OCI-LY7 (cell line): Measurements from ENCODE around the gene SHISA4. TPM values are rescaled to one million over a fixed set of nuclear protein-coding genes. Genes with fewer than 3 reads are reported as not detected.

Experiments
- BruUV-seq: library from RNA; stranded (reverse); fragments of 400-500 nt; replicated peaks from 2 replicates; lab custom pipeline; 2021; lab: Mats Ljungman, UMichigan
- CTCF ChIA-PET: fragments of 300-600 bp; sonication (Branson Sonifier 250); formaldehyde crosslinking; loops from one replicate; lab custom pipeline; 2022; ENCODE audit warnings: antibody characterized with exemption; ENCODE audit not compliant: unreplicated experiment; lab: Charles Lee
- POLR2A ChIA-PET: fragments of 300-600 bp; sonication (Branson Sonifier 250); formaldehyde crosslinking; loops from one replicate; lab custom pipeline; 2022; ENCODE audit warnings: antibody characterized with exemption; lab: Charles Lee
- DNase-seq: peaks from one replicate; pipeline ENCODE4 v3.0.0-alpha.2; 2015; ENCODE audit warnings: low spot score
- H2AFZ ChIP-seq: fragments of 200-600 bp; sonication (generic), shearing (Covaris generic); 2 replicates; pipeline ENCODE4 v1.6.1; 2014; ENCODE audit warnings: mild to moderate bottlenecking, antibody characterized with exemption, low read length, moderate library complexity
- H3K27ac ChIP-seq: fragments of 200-600 bp; sonication (generic); 2 replicates; pipeline ENCODE4 v1.5.1; 2014; ENCODE audit warnings: mixed run types, low read depth, mild to moderate bottlenecking, moderate library complexity, low read length, inconsistent platforms; ENCODE audit not compliant: poor library complexity, severe bottlenecking
- H3K36me3 ChIP-seq: fragments of 200-600 bp; sonication (generic); 2 replicates; pipeline ENCODE4 v1.6.1; 2014; ENCODE audit warnings: mild to moderate bottlenecking, antibody characterized with exemption, low read length, moderate library complexity, mixed read lengths; ENCODE audit not compliant: insufficient read depth
- H3K4me1 ChIP-seq: fragments of 200-600 bp; sonication (generic); 2 replicates; pipeline ENCODE4 v1.5.1; 2014; ENCODE audit warnings: mild to moderate bottlenecking, low read length; ENCODE audit not compliant: insufficient read depth, poor library complexity, severe bottlenecking
- H3K4me2 ChIP-seq: fragments of 200-600 bp; sonication (generic); 2 replicates; pipeline ENCODE4 v1.6.1; 2014; ENCODE audit warnings: mild to moderate bottlenecking, low read length
- H3K4me3 ChIP-seq: fragments of 200-600 bp; sonication (generic); 2 replicates; pipeline ENCODE4 v1.5.1; 2014; ENCODE audit warnings: mild to moderate bottlenecking, low read depth, low read length; ENCODE audit not compliant: poor library complexity, severe bottlenecking
- H3K79me2 ChIP-seq: fragments of 200-600 bp; sonication (generic); 2 replicates; pipeline ENCODE4 v1.6.1; 2016; ENCODE audit warnings: low read depth, mild to moderate bottlenecking, low read length, moderate library complexity, mixed read lengths; ENCODE audit not compliant: insufficient read depth
- H3K9me2 ChIP-seq: fragments of 200-600 bp; sonication (generic); 2 replicates; pipeline ENCODE4 v1.6.1; 2016; ENCODE audit warnings: mild to moderate bottlenecking, low read length, mixed read lengths; ENCODE audit not compliant: insufficient read depth
- H3K9me3 ChIP-seq: fragments of 200-600 bp; sonication (generic); 2 replicates; pipeline ENCODE4 v1.6.1; 2014; ENCODE audit warnings: mild to moderate bottlenecking, mixed run types, low read length, mixed read lengths
- H4K20me1 ChIP-seq: fragments of 200-600 bp; sonication (generic); 2 replicates; pipeline ENCODE4 v1.6.1; 2014; ENCODE audit warnings: mild to moderate bottlenecking, antibody characterized with exemption, low read length, moderate library complexity, mixed read lengths; ENCODE audit not compliant: insufficient read depth
- CTCF ChIP-seq: fragments of 200-600 bp; sonication (generic); conservative IDR thresholded peaks from 2 replicates; pipeline ENCODE4 v1.5.1; 2014; ENCODE audit warnings: mild to moderate bottlenecking, antibody characterized with exemption, low read length, moderate library complexity, mixed read lengths
- EZH2phosphoT487 ChIP-seq: fragments of 200-600 bp; sonication (generic); IDR thresholded peaks from 2 replicates; pipeline ENCODE4 v1.6.1; 2018; ENCODE audit warnings: low read depth, borderline replicate concordance, mild to moderate bottlenecking, mixed run types, antibody characterized with exemption, low read length, moderate library complexity, mixed read lengths
- intact Hi-C: fragments of 100-400 bp; cut with micrococcal nuclease; formaldehyde crosslinking; loops from one replicate; pipeline ENCODE4 v1.10.0; 2022; ENCODE audit not compliant: unreplicated experiment
- total RNA-seq, 2 experiments: library from RNA; depleted of rRNA in 1 of 2; stranded (reverse); fragments of >200 nt in 1 of 2; shearing (Covaris generic) in 1 of 2; gene quantifications; 2 replicates each; pipeline ENCODE4 v1.2.3, GENCODE V29; 2014 to 2022

Gene SHISA4
- total RNA-seq, 2 experiments from 2014 or later, result not detected

- Histone ChIP-seq H3K4me1 (no peaks in the 10 kb centered on the region), H4K20me1 (no peaks in the 10 kb centered on the region), H3K9me2 (no peaks in the 10 kb centered on the region), H3K4me3 (no peak overlapping the region), H3K27ac (no peak overlapping the region), H3K9me3 (no peaks in the 10 kb centered on the region), H3K79me2 (no peaks in the 10 kb centered on the region), H3K36me3 (peaks cover 8% of the 10 kb centered on the region), H2AFZ (no peak overlapping the region), H3K4me2 (no peak overlapping the region)
- DNase-seq, result no peak
- ChIA-PET CTCF (no interaction called here), POLR2A (interaction anchor here (1.2 kb wide), 1 partner anchor 12 kb away, joined by 3 read pairs; no protein-coding TSS in a partner anchor)
- TF ChIP-seq CTCF (no peak), EZH2phosphoT487 (no peak)
- intact Hi-C loops, result no loop called here
- no TSS peak for BruUV-seq
Observed at GRCh38 chr1:201883786-201884185, 4.9 kb upstream of the SHISA4 start.

GRCh38 chr1:201884425-201884824 lies 4.3 kb upstream of the SHISA4 start:
- no peaks in the 10 kb centered on the region for H3K9me2 ChIP-seq
- no peaks in the 10 kb centered on the region for H4K20me1 ChIP-seq
- no peak overlapping the region for H3K27ac ChIP-seq
- BruUV-seq, result no TSS peak
- intact Hi-C loops, result no loop called here
- H3K9me3 ChIP-seq, result no peaks in the 10 kb centered on the region
- H3K4me2 ChIP-seq, result no peak overlapping the region
- H3K36me3 ChIP-seq, result peaks cover 2% of the 10 kb centered on the region; the same call in 1 of the 2 replicates
- TF ChIP-seq EZH2phosphoT487 (no peak), CTCF (no peak)
- POLR2A ChIA-PET, result no interaction called here
- CTCF ChIA-PET, result no interaction called here
- H3K4me1 ChIP-seq, result no peaks in the 10 kb centered on the region
- H2AFZ ChIP-seq, result no peak overlapping the region
- H3K79me2 ChIP-seq, result no peaks in the 10 kb centered on the region
- no peak for DNase-seq
- no peak overlapping the region for H3K4me3 ChIP-seq

GRCh38 chr1:201885531-201886075 lies 3.1 kb upstream of the SHISA4 start:
- no peaks in the 10 kb centered on the region for H4K20me1 ChIP-seq
- H3K4me1 ChIP-seq, result no peaks in the 10 kb centered on the region
- no TSS peak for BruUV-seq
- H3K79me2 ChIP-seq, result no peaks in the 10 kb centered on the region
- no peaks in the 10 kb centered on the region for H3K9me3 ChIP-seq
- TF ChIP-seq EZH2phosphoT487 (no peak), CTCF (no peak)
- ChIA-PET POLR2A (no interaction called here), CTCF (no interaction called here)
- no peak overlapping the region for H3K4me3 ChIP-seq
- no peak for DNase-seq
- H3K4me2 ChIP-seq, result no peak overlapping the region
- no peak overlapping the region for H2AFZ ChIP-seq
- intact Hi-C loops, result no loop called here
- H3K9me2 ChIP-seq, result no peaks in the 10 kb centered on the region
- H3K36me3 ChIP-seq, result no peaks in the 10 kb centered on the region
- H3K27ac ChIP-seq, result no peak overlapping the region
